ENCODE data around the gene FARSB.

Gene FARSB

GRCh38 chr2:222525811-222526210 is 130.1 kb downstream of the FARSB start:
- no peak for TF ChIP-seq CTCF (conservative IDR thresholded peaks at IDR 0.05; ENCODE audit: low read depth, low read length)
- H3K36me3 ChIP-seq (ENCODE audit: insufficient read depth): no peaks in the 10 kb centered on the region
- H3K4me2 ChIP-seq: no peak overlapping the region
- H3K9ac ChIP-seq: no peak overlapping the region
- no peaks in the 10 kb centered on the region for H3K4me1 ChIP-seq (ENCODE audit: low read depth, poor library complexity, severe bottlenecking)
- no peaks in the 10 kb centered on the region for H3K79me2 ChIP-seq (ENCODE audit: insufficient read depth, low read depth)
- H3K27ac ChIP-seq: no peak overlapping the region
- H2AFZ ChIP-seq (ENCODE audit: low read depth): no peak overlapping the region
- no peak overlapping the region for H3K4me3 ChIP-seq (IDR thresholded peaks at IDR 0.05; ENCODE audit: insufficient read depth, low read depth, low read length)
- H4K20me1 ChIP-seq (ENCODE audit: insufficient read depth): no peaks in the 10 kb centered on the region
- no peaks in the 10 kb centered on the region for H3K27me3 ChIP-seq (ENCODE audit: insufficient read depth, low read depth)

GRCh38 chr2:222523783-222524544 is 131.9 kb downstream of the FARSB start:
- Histone ChIP-seq H3K36me3 (ENCODE audit: insufficient read depth) (no peaks in the 10 kb centered on the region), H3K4me2 (no peak overlapping the region), H3K27ac (no peak overlapping the region), H3K4me3 (IDR thresholded peaks at IDR 0.05; ENCODE audit: insufficient read depth, low read depth, low read length) (no peak overlapping the region), H3K9ac (no peak overlapping the region), H4K20me1 (ENCODE audit: insufficient read depth) (no peaks in the 10 kb centered on the region), H3K79me2 (ENCODE audit: insufficient read depth, low read depth) (no peaks in the 10 kb centered on the region), H3K27me3 (ENCODE audit: insufficient read depth, low read depth) (no peaks in the 10 kb centered on the region), H2AFZ (ENCODE audit: low read depth) (no peak overlapping the region), H3K4me1 (ENCODE audit: low read depth, poor library complexity, severe bottlenecking) (no peaks in the 10 kb centered on the region)
- no peak for TF ChIP-seq CTCF (conservative IDR thresholded peaks at IDR 0.05; ENCODE audit: low read depth, low read length)

GRCh38 chr2:222522082-222522481 is 133.8 kb downstream of the FARSB start:
- Histone ChIP-seq H3K79me2 (ENCODE audit: insufficient read depth, low read depth) (no peaks in the 10 kb centered on the region), H3K9ac (no peak overlapping the region), H2AFZ (ENCODE audit: low read depth) (no peak overlapping the region), H3K27me3 (ENCODE audit: insufficient read depth, low read depth) (no peaks in the 10 kb centered on the region), H3K4me2 (no peak overlapping the region), H3K4me1 (ENCODE audit: low read depth, poor library complexity, severe bottlenecking) (no peaks in the 10 kb centered on the region), H3K36me3 (ENCODE audit: insufficient read depth) (no peaks in the 10 kb centered on the region), H4K20me1 (ENCODE audit: insufficient read depth) (no peaks in the 10 kb centered on the region), H3K27ac (no peak overlapping the region), H3K4me3 (IDR thresholded peaks at IDR 0.05; ENCODE audit: insufficient read depth, low read depth, low read length) (no peak overlapping the region)
- TF ChIP-seq CTCF (conservative IDR thresholded peaks at IDR 0.05; ENCODE audit: low read depth, low read length): no peak

GRCh38 chr2:222521099-222521498 is 134.8 kb downstream of the FARSB start:
- H3K4me2 ChIP-seq: no peak overlapping the region
- H2AFZ ChIP-seq (ENCODE audit: low read depth): no peak overlapping the region
- H3K36me3 ChIP-seq (ENCODE audit: insufficient read depth): no peaks in the 10 kb centered on the region
- H3K4me3 ChIP-seq (IDR thresholded peaks at IDR 0.05; ENCODE audit: insufficient read depth, low read depth, low read length): no peak overlapping the region
- no peak overlapping the region for H3K27ac ChIP-seq
- no peaks in the 10 kb centered on the region for H4K20me1 ChIP-seq (ENCODE audit: insufficient read depth)
- H3K4me1 ChIP-seq (ENCODE audit: low read depth, poor library complexity, severe bottlenecking): no peaks in the 10 kb centered on the region
- no peaks in the 10 kb centered on the region for H3K79me2 ChIP-seq (ENCODE audit: insufficient read depth, low read depth)
- no peak for TF ChIP-seq CTCF (conservative IDR thresholded peaks at IDR 0.05; ENCODE audit: low read depth, low read length)
- H3K9ac ChIP-seq: no peak overlapping the region
- no peaks in the 10 kb centered on the region for H3K27me3 ChIP-seq (ENCODE audit: insufficient read depth, low read depth)

All from KMS-11 (cell line).